Measurements from ENCODE around the gene FAM78A. TPM values are rescaled to one million over a fixed set of nuclear protein-coding genes. Genes with fewer than 3 reads are reported as not detected.
"Not testable (repeated sequence)": the region's sequence is repeated elsewhere in the genome, so short reads cannot be mapped to it uniquely, and the experiment has no call there.

The FAM78A gene
- total RNA-seq, 4 donors from 2014 or later, result 1.00 to 3.4 (median 2.2) TPM

- intact Hi-C loops (cut with DNase I; ENCODE audit: low total_unique reads), result no loop called here
- H3K27ac ChIP-seq, result peak overlapping the region; percentile 73 to 80 (median 77)
- no peaks in the 10 kb centered on the region for H3K27me3 ChIP-seq
- H3K4me3 ChIP-seq, result no peak overlapping the region
- TF ChIP-seq CTCF (IDR thresholded peaks at IDR 0.05), result no peak
- no peak for TF ChIP-seq POLR2AphosphoS5 (IDR thresholded peaks at IDR 0.05)
- TF ChIP-seq POLR2A (IDR thresholded peaks at IDR 0.05), result no peak
- no peak for TF ChIP-seq EP300 (IDR thresholded peaks at IDR 0.05; ENCODE audit: low read depth)
- in situ Hi-C loops (cut with MboI; ENCODE audit: low pct_ligation_motif_present in 1 of 4, low pct_unique_long_range_greater_than_20kb in 1 of 4, low sequenced_read_pairs in 3 of 4), result no loop called here
- DNase-seq, result no peak
- peaks cover 0 to 19% (median 1%) of the 10 kb centered on the region in 4 donors for H3K4me1 ChIP-seq
- H3K36me3 ChIP-seq, result no peaks in the 10 kb centered on the region
- 84% methylated on average over 14 of the region's 14 CpGs; no CpG with 5 or more reads in 1 of the 2 donors for WGBS, 2 donors (ENCODE audit: low coverage in 1 of 2)
- no peaks in the 10 kb centered on the region for H3K9me3 ChIP-seq
Observed at GRCh38 chr9:131254626-131255025, 21.7 kb downstream of the FAM78A start.

GRCh38 chr9:131253891-131254491 is 22.3 kb downstream of the FAM78A start:
- intact Hi-C loops (cut with DNase I; ENCODE audit: low total_unique reads) (no loop called here), in situ Hi-C loops (cut with MboI; ENCODE audit: low pct_ligation_motif_present in 1 of 4, low pct_unique_long_range_greater_than_20kb in 1 of 4, low sequenced_read_pairs in 3 of 4) (no loop called here)
- 79% methylated on average over 14 of the region's 14 CpGs; no CpG with 5 or more reads in 1 of the 2 donors for WGBS, 2 donors (ENCODE audit: low coverage in 1 of 2)
- Histone ChIP-seq H3K9me3 (no peaks in the 10 kb centered on the region), H3K4me3 (no peak overlapping the region), H3K36me3 (no peaks in the 10 kb centered on the region), H3K4me1 (peaks cover 0 to 19% (median 1%) of the 10 kb centered on the region in 4 donors), H3K27me3 (no peaks in the 10 kb centered on the region), H3K27ac (peak overlapping the region; percentile 73 to 77 (median 76))
- TF ChIP-seq POLR2AphosphoS5 (IDR thresholded peaks at IDR 0.05) (peak in 1 of 3 donors; percentile 22), POLR2A (IDR thresholded peaks at IDR 0.05) (no peak)
- peak; percentile 33 for DNase-seq

GRCh38 chr9:131252120-131252519 is 24.2 kb downstream of the FAM78A start:
- WGBS, 2 donors (ENCODE audit: low coverage in 1 of 2), result 84% methylated on average over 18 of the region's 23 CpGs; no CpG with 5 or more reads in 1 of the 2 donors
- in situ Hi-C loops (cut with MboI; ENCODE audit: low pct_ligation_motif_present in 1 of 4, low pct_unique_long_range_greater_than_20kb in 1 of 4, low sequenced_read_pairs in 3 of 4) (no loop called here), intact Hi-C loops (cut with DNase I; ENCODE audit: low total_unique reads) (no loop called here)
- Histone ChIP-seq H3K27ac (peak overlapping the region; percentile 37 to 76 (median 66)), H3K27me3 (no peaks in the 10 kb centered on the region), H3K36me3 (no peaks in the 10 kb centered on the region), H3K9me3 (no peaks in the 10 kb centered on the region), H3K4me3 (peak overlapping the region in 2 of 4 donors; percentile 12 to 36), H3K4me1 (peaks cover 0 to 19% (median 1%) of the 10 kb centered on the region in 4 donors)
- TF ChIP-seq CTCF (IDR thresholded peaks at IDR 0.05), result no peak
- no peak for TF ChIP-seq EP300 (IDR thresholded peaks at IDR 0.05; ENCODE audit: low read depth)
- DNase-seq, result no peak

GRCh38 chr9:131246618-131247017 is 29.7 kb downstream of the FAM78A start:
- no peaks in the 10 kb centered on the region for H3K9me3 ChIP-seq
- H3K27ac ChIP-seq, result no peak overlapping the region
- WGBS, 2 donors (ENCODE audit: low coverage in 1 of 2), result 76 to 82% methylated on average over 4 of the region's 4 CpGs
- no peak overlapping the region for H3K4me3 ChIP-seq
- DNase-seq, result no peak
- no peaks in the 10 kb centered on the region for H3K27me3 ChIP-seq
- in situ Hi-C loops (cut with MboI; ENCODE audit: low pct_ligation_motif_present in 1 of 4, low pct_unique_long_range_greater_than_20kb in 1 of 4, low sequenced_read_pairs in 3 of 4) (no loop called here), intact Hi-C loops (cut with DNase I; ENCODE audit: low total_unique reads) (no loop called here)
- no peaks in the 10 kb centered on the region for H3K36me3 ChIP-seq
- H3K4me1 ChIP-seq, result no peaks in the 10 kb centered on the region
- TF ChIP-seq POLR2A (IDR thresholded peaks at IDR 0.05) (no peak), POLR2AphosphoS5 (IDR thresholded peaks at IDR 0.05) (no peak), EP300 (IDR thresholded peaks at IDR 0.05; ENCODE audit: low read depth) (no peak), CTCF (IDR thresholded peaks at IDR 0.05) (no peak)

GRCh38 chr9:131244331-131244730 is 32.0 kb downstream of the FAM78A start:
- H3K4me3 ChIP-seq; in situ Hi-C loops (cut with MboI; ENCODE audit: low pct_ligation_motif_present in 1 of 4, low pct_unique_long_range_greater_than_20kb in 1 of 4, low sequenced_read_pairs in 3 of 4); H3K9me3 ChIP-seq; H3K4me1 ChIP-seq; H3K36me3 ChIP-seq; DNase-seq; H3K27ac ChIP-seq; H3K27me3 ChIP-seq; intact Hi-C loops (cut with DNase I; ENCODE audit: low total_unique reads): not testable (repeated sequence)
- 58 to 59% methylated on average over 5 of the region's 5 CpGs for WGBS, 2 donors (ENCODE audit: low coverage in 1 of 2)

Measured in transverse colon (tissue), 4 donors.